GM18873 (cell line): ENCODE results near the gene TBRG4.

Experiments
- ATAC-seq: cut with Tn5 transposase; IDR thresholded peaks from one replicate; pipeline ENCODE4 v1.9.1; 2021; ENCODE audit warnings: mild to moderate bottlenecking, moderate library complexity, moderate number of reproducible peaks; ENCODE audit not compliant: unreplicated experiment, low FRiP score

TBRG4 gene

GRCh38 chr7:45080265-45080957 is 31.1 kb downstream of the TBRG4 start:
- ATAC-seq = no peak

- ATAC-seq = no peak
Measured at GRCh38 chr7:45078125-45078681, 33.3 kb downstream of the TBRG4 start.

GRCh38 chr7:45077579-45077978 is 33.9 kb downstream of the TBRG4 start:
- ATAC-seq = no peak

- ATAC-seq = no peak
Measured at GRCh38 chr7:45076946-45077345, 34.6 kb downstream of the TBRG4 start.

GRCh38 chr7:45075871-45076796 is 35.4 kb downstream of the TBRG4 start:
- ATAC-seq = no peak

GRCh38 chr7:45075355-45075644 is 36.2 kb downstream of the TBRG4 start:
- no peak for ATAC-seq

- no peak for ATAC-seq
Measured at GRCh38 chr7:45074528-45075354, 36.8 kb downstream of the TBRG4 start.

GRCh38 chr7:45073786-45074527 is 37.5 kb downstream of the TBRG4 start:
- no peak for ATAC-seq

GRCh38 chr7:45073031-45073785 is 38.3 kb downstream of the TBRG4 start:
- no peak for ATAC-seq

- no peak for ATAC-seq
Measured at GRCh38 chr7:45072131-45073030, 39.1 kb downstream of the TBRG4 start.

GRCh38 chr7:45071528-45071927 is 40.0 kb downstream of the TBRG4 start:
- no peak for ATAC-seq

GRCh38 chr7:45070254-45070642 is 41.2 kb downstream of the TBRG4 start:
- ATAC-seq = no peak

GRCh38 chr7:45069444-45070253 is 41.8 kb downstream of the TBRG4 start:
- ATAC-seq = no peak

GRCh38 chr7:45068236-45069023 is 43.1 kb downstream of the TBRG4 start:
- ATAC-seq = no peak

GRCh38 chr7:45067582-45067981 is 43.9 kb downstream of the TBRG4 start:
- no peak for ATAC-seq

GRCh38 chr7:45066409-45066808 is 45.1 kb downstream of the TBRG4 start:
- ATAC-seq = no peak
